Activated T-cell treated with anti-CD3 and anti-CD28 coated beads, Interleukin-2, amount 50 U/mL, for 72 hours (primary cell): ENCODE measurements around the gene SH3GL3. TPM values are rescaled to one million over a fixed set of nuclear protein-coding genes. Genes with fewer than 3 reads are reported as not detected.

ENCODE experiments used
- ATAC-seq, 2 donors: fragments of 150-1000 bp; cut with Tn5 transposase; replicated peaks in 1 of 2; 2 replicates each; pipeline ENCODE4 v1.10.0; 2021; ENCODE audit warnings: moderate library complexity in 2 of 2, mild to moderate bottlenecking in 1 of 2
- DNase-seq, 2 donors: peaks; one replicate each; pipeline ENCODE4 v3.0.0; 2021 to 2022; ENCODE audit warnings: mixed read lengths in 1 of 2
- H3K27ac Mint-ChIP-seq: one replicate; pipeline ENCODE4 v1.8.0; 2022; ENCODE audit warnings: mild to moderate bottlenecking, moderate library complexity, mixed read lengths
- H3K27me3 Mint-ChIP-seq: one replicate; pipeline ENCODE4 v1.8.0; 2022; ENCODE audit warnings: low read depth, mixed read lengths
- H3K36me3 Mint-ChIP-seq, 2 donors: one replicate each; pipeline ENCODE4 v1.8.0; 2022; ENCODE audit warnings: mixed read lengths in 2 of 2, mild to moderate bottlenecking in 1 of 2; ENCODE audit not compliant: insufficient read depth in 2 of 2
- H3K4me1 Mint-ChIP-seq: one replicate; pipeline ENCODE4 v1.8.0; 2022; ENCODE audit warnings: low read depth, mixed read lengths
- H3K4me3 Mint-ChIP-seq, 2 donors: one replicate each; pipeline ENCODE4 v1.8.0; 2022; ENCODE audit warnings: mild to moderate bottlenecking in 2 of 2, mixed read lengths in 2 of 2, moderate library complexity in 2 of 2
- H3K9me3 Mint-ChIP-seq, 2 donors: one replicate each; pipeline ENCODE4 v1.8.0; 2022; ENCODE audit warnings: mixed read lengths in 2 of 2
- total RNA-seq, 2 donors: library from RNA; stranded (reverse); gene quantifications; one replicate each; pipeline ENCODE4 v1.2.3, GENCODE V29; 2022

SH3GL3 gene
- total RNA-seq, 2 donors from 2014 or later: 0.19 TPM; not detected in 1

GRCh38 chr15:83472797-83473196 is 25.7 kb downstream of the SH3GL3 start:
- Mint-ChIP-seq H3K27ac (no peak overlapping the region), H3K4me1 (no peaks in the 10 kb centered on the region), H3K27me3 (peaks cover 23% of the 10 kb centered on the region), H3K4me3 (no peak overlapping the region), H3K36me3 (no peaks in the 10 kb centered on the region), H3K9me3 (peaks cover 0 to 1% of the 10 kb centered on the region in 2 donors)
- no peak for ATAC-seq
- no peak for DNase-seq

DNA sequence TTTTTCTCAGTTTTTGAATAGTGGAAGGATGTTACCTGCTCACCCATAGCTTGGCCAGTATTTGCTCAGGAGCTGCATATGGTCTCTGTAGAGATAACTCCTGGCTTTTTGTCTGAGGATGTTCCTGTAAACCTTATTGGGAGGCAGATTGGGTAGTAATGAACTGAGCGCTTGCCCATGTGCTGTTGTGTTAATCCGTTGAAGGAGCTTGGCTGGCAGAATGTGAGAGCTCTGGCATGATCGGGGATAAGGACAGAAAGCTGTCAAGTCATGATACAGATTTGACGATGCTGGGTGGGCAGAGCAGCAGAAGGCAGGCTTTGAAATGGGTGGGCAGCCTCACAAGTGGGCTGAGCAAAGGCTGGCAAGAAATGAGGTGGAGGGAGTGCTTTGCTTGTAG is 27.4 kb downstream of the SH3GL3 start:
- Mint-ChIP-seq H3K36me3 (no peaks in the 10 kb centered on the region), H3K9me3 (peaks cover 0 to 1% of the 10 kb centered on the region in 2 donors), H3K27me3 (peaks cover 6% of the 10 kb centered on the region), H3K27ac (no peak overlapping the region), H3K4me1 (no peaks in the 10 kb centered on the region), H3K4me3 (no peak overlapping the region)
- ATAC-seq (no peak), DNase-seq (no peak)

DNA sequence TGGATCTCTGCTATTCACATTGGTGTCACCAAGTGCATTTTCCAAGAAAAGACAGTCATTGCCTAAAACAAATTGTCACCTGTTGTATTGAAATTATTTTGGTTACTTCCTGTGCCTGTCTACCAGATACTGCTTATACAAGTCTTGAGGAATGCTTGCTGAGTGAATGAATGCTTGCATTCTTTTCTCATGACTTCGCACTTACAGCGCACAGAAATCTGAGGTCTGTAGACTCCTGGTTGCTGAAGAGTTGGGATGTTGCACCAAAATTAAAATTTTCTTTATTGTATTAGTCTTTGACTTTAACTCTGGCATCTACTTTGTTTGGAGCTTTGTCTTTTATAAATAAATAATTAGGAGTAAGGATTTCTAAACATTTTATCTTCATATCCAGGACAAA is 28.4 kb downstream of the SH3GL3 start:
- Mint-ChIP-seq H3K4me3 (no peak overlapping the region), H3K4me1 (no peaks in the 10 kb centered on the region), H3K36me3 (no peaks in the 10 kb centered on the region), H3K27me3 (peaks cover 6% of the 10 kb centered on the region), H3K27ac (no peak overlapping the region), H3K9me3 (peaks cover 0 to 1% of the 10 kb centered on the region in 2 donors)
- no peak for ATAC-seq
- no peak for DNase-seq

- ATAC-seq (no peak), DNase-seq (no peak)
- peaks cover 0 to 1% of the 10 kb centered on the region in 2 donors for H3K9me3 Mint-ChIP-seq
- no peaks in the 10 kb centered on the region for H3K36me3 Mint-ChIP-seq
- no peak overlapping the region for H3K27ac Mint-ChIP-seq
- H3K27me3 Mint-ChIP-seq: peaks cover 6% of the 10 kb centered on the region
- H3K4me3 Mint-ChIP-seq: no peak overlapping the region
- no peaks in the 10 kb centered on the region for H3K4me1 Mint-ChIP-seq
These were observed 28.9 kb downstream of the SH3GL3 start for GRCh38 chr15:83476066-83476465.

DNA sequence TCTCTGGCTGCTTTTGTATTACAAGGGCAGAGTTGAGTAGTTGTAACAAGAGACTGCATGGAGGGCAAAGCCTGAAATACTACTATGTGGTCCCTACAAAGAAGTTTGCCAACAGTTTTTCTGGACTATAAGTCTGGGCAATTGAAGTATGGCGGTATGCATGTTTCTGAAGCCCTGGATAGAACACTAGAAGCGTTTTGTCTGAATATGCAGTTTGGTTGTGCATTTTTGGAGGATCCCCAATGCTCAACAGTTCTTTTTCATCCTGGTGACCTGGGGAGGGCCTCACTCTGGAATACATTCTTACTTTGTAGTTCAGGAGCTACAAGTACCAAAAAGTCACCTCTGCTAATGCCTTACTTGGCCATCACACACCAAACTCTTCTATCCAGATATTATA is 29.6 kb downstream of the SH3GL3 start:
- H3K27me3 Mint-ChIP-seq: peaks cover 6% of the 10 kb centered on the region
- no peaks in the 10 kb centered on the region for H3K4me1 Mint-ChIP-seq
- no peaks in the 10 kb centered on the region for H3K36me3 Mint-ChIP-seq
- ATAC-seq (no peak), DNase-seq (no peak)
- H3K27ac Mint-ChIP-seq: no peak overlapping the region
- peaks cover 0 to 1% of the 10 kb centered on the region in 2 donors for H3K9me3 Mint-ChIP-seq
- H3K4me3 Mint-ChIP-seq: no peak overlapping the region

GRCh38 chr15:83477172-83477807 is 30.1 kb downstream of the SH3GL3 start:
- no peaks in the 10 kb centered on the region for H3K36me3 Mint-ChIP-seq
- no peaks in the 10 kb centered on the region for H3K4me1 Mint-ChIP-seq
- peaks cover 0 to under 1% of the 10 kb centered on the region in 2 donors for H3K9me3 Mint-ChIP-seq
- no peak overlapping the region for H3K27ac Mint-ChIP-seq
- ATAC-seq (no peak), DNase-seq (no peak)
- H3K27me3 Mint-ChIP-seq: peaks cover 5% of the 10 kb centered on the region
- no peak overlapping the region for H3K4me3 Mint-ChIP-seq

DNA sequence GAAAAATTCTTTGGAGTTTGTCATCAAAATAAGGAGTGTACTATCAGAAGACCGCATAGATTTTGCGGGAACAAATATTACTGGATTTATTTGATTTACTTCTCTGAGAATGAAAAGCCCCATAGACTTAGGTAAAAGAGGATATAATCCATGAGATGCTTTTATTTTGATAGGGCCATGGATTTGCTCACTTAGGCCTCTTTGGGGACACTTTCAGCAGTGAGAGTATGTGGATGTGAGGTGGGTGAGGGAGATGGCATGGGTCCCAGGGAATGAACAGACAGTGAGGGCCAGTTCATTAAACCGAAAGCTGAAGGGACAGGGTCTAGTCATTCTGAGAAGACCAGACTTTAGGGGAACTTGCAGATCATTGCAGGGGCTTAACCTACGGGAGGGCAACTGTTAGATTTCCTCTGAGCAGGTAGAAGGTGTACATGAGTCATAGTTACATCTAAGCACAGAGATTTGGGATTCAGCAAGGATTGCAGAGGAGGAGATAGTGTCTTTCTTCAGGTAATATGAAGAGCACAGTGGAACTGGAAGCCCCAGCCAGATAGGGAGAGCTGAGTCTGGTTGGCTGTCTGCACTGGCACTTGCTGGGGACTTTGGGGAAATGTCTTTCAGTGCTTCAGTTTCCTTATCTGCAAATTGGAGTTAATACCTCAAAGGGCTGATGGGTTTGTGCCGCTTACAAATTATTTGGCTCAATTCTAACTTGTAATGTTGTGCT is 30.8 kb downstream of the SH3GL3 start:
- no peak overlapping the region for H3K4me3 Mint-ChIP-seq
- no peak for DNase-seq
- H3K9me3 Mint-ChIP-seq: no peaks in the 10 kb centered on the region
- no peaks in the 10 kb centered on the region for H3K27me3 Mint-ChIP-seq
- ATAC-seq: no peak
- no peak overlapping the region for H3K27ac Mint-ChIP-seq
- H3K36me3 Mint-ChIP-seq: no peaks in the 10 kb centered on the region
- no peaks in the 10 kb centered on the region for H3K4me1 Mint-ChIP-seq

GRCh38 chr15:83483612-83484011 is 36.5 kb downstream of the SH3GL3 start:
- H3K4me1 Mint-ChIP-seq: no peaks in the 10 kb centered on the region
- no peaks in the 10 kb centered on the region for H3K27me3 Mint-ChIP-seq
- H3K9me3 Mint-ChIP-seq: peaks cover 3 to 5% of the 10 kb centered on the region in 2 donors
- H3K36me3 Mint-ChIP-seq: peaks cover 1 to 5% of the 10 kb centered on the region in 2 donors
- no peak overlapping the region for H3K4me3 Mint-ChIP-seq
- no peak overlapping the region for H3K27ac Mint-ChIP-seq
- no peak for DNase-seq
- no peak for ATAC-seq

DNA sequence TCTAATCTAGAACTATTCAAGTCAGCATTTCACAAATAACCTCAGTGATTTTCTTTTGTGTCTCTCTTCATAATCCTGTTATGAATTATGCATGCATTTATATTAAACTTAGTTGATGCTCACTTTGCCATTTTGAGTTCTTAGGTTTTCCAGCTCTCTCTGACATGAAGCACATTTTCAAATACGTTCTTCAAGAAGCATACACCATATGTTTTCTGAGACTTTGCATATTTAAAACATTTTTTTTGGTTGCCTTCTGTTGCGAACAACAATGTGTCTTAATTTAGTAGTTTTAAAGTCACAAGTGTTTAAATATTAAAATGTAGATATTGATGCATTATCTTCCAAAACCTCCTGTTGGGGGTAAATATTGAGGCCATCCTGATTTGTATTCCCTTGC is 37.5 kb downstream of the SH3GL3 start:
- Mint-ChIP-seq H3K27me3 (no peaks in the 10 kb centered on the region), H3K4me3 (no peak overlapping the region), H3K36me3 (peaks cover 1 to 5% of the 10 kb centered on the region in 2 donors), H3K27ac (no peak overlapping the region), H3K9me3 (peaks cover 3 to 5% of the 10 kb centered on the region in 2 donors), H3K4me1 (no peaks in the 10 kb centered on the region)
- no peak for DNase-seq
- ATAC-seq: no peak

DNA sequence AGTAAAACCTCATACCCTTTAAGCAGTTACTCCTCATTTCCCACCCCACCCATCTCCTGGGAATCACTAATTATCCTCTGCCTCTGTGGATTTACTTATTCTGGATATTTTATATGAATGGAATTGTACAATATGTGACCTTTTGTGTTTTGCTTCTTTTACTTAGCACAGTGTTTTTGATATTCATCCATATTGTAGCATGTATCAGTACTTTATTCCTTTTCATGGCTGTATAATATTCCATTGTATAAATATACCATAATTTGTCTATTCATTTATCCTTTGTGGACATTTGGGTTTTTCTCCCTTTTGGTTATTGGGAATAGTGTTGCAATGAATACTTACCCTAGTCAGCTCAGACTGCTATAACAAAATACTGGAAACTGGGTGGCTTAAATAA is 39.2 kb downstream of the SH3GL3 start:
- H3K27me3 Mint-ChIP-seq: no peaks in the 10 kb centered on the region
- no peak overlapping the region for H3K4me3 Mint-ChIP-seq
- H3K9me3 Mint-ChIP-seq: peaks cover 3 to 5% of the 10 kb centered on the region in 2 donors
- H3K27ac Mint-ChIP-seq: no peak overlapping the region
- ATAC-seq (no peak), DNase-seq (no peak)
- H3K36me3 Mint-ChIP-seq: peaks cover 1 to 5% of the 10 kb centered on the region in 2 donors
- no peaks in the 10 kb centered on the region for H3K4me1 Mint-ChIP-seq

DNA sequence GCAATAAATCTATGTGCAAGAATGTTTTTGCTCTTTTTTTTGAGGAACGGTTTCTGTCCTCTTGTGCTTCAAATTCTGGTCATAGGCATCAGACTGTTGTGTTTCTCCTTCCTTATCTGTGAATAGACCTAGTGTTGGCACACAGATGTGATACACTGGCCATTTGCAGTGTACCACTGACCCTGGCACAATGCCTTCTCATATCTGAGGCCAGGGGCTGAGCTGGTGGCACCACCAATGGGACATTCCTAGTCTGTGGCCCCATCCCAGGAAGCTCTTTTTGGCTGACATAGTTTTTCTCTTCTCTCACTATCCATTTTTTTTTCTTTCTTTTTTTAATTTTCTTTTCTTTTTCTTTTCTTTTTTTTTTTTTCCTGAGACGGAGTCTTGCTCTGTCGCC is 40.4 kb downstream of the SH3GL3 start:
- no peaks in the 10 kb centered on the region for H3K4me1 Mint-ChIP-seq
- no peak for ATAC-seq
- H3K4me3 Mint-ChIP-seq: no peak overlapping the region
- no peaks in the 10 kb centered on the region for H3K27me3 Mint-ChIP-seq
- H3K36me3 Mint-ChIP-seq: peaks cover 1 to 5% of the 10 kb centered on the region in 2 donors
- no peak overlapping the region for H3K27ac Mint-ChIP-seq
- peaks cover 3 to 5% of the 10 kb centered on the region in 2 donors for H3K9me3 Mint-ChIP-seq
- no peak for DNase-seq

DNA sequence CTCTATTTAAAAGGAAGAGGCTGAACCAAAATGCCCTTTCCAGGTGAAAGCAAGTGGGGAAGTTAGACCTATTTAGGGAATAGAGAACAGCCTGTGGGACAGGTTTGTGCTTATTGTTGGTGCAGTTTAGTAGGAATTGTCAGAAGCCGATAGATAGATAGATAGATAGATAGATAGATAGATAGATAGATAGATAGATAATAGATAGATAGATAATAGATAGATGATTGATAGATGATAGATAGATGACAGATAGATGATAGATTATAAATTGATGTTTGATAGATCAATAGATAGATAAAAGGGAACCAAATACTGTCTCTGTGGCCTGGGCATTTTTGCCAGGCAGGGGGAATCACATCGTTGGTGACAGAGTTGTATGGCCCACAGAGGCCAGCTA is 42.5 kb downstream of the SH3GL3 start:
- ATAC-seq (no peak), DNase-seq (no peak)
- Mint-ChIP-seq H3K9me3 (peaks cover 3 to 5% of the 10 kb centered on the region in 2 donors), H3K27ac (no peak overlapping the region), H3K36me3 (peaks cover 1 to 5% of the 10 kb centered on the region in 2 donors), H3K4me3 (no peak overlapping the region), H3K4me1 (no peaks in the 10 kb centered on the region), H3K27me3 (no peaks in the 10 kb centered on the region)

DNA sequence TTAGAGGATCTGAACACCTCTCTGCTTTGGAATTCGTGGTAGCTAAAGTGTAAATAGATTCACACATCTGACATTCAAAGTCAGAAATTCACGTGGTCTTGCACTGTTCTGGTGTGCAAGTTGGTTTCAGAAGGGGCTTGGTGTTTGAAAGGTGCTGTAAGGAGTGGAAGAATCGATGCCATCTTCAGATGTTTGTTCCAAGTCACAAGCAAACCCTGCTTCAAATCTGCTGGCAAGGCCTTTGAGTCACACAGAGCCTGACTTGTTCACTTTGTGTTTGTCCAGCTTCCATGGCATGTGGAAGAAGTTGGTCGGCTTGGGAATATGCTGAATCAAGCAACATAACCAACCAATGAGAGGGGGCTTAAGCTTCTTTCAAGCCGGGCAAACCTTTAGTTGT is 44.3 kb downstream of the SH3GL3 start:
- DNase-seq (no peak), ATAC-seq (no peak)
- Mint-ChIP-seq H3K36me3 (peaks cover 1 to 5% of the 10 kb centered on the region in 2 donors), H3K4me1 (no peaks in the 10 kb centered on the region), H3K9me3 (peaks cover 3 to 5% of the 10 kb centered on the region in 2 donors), H3K27me3 (no peaks in the 10 kb centered on the region), H3K27ac (no peak overlapping the region), H3K4me3 (no peak overlapping the region)

DNA sequence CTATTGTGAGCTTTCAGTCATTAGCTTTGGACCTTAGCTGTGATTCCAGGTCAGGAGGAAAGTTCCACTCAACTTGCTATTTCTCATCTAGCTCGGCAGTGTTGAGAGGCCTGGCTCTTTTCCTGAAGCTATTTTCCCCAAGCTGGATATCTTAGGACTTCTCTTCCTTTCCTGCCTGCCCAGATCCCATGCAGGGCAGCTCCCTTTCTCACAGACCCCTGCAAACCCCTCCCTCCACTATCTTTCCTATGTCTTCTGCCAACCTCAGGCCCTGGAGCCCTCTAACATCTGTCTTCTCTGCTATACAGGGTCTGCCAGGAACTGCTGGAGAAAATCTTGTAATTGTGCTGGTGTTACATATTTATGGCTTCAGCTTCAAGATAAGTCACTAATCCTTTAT is 49.6 kb downstream of the SH3GL3 start:
- DNase-seq: no peak
- Mint-ChIP-seq H3K27ac (no peak overlapping the region), H3K9me3 (peaks cover 10 to 12% of the 10 kb centered on the region in 2 donors), H3K4me3 (no peak overlapping the region), H3K4me1 (no peaks in the 10 kb centered on the region), H3K27me3 (no peaks in the 10 kb centered on the region), H3K36me3 (no peaks in the 10 kb centered on the region)
- ATAC-seq: no peak
